Effector memory CD4-positive, alpha-beta T cell (primary cell): ENCODE results near the gene DCAF8L1.
"Not testable (repeated sequence)": the region's sequence is repeated elsewhere in the genome, so short reads cannot be mapped to it uniquely, and the experiment has no call there.

Experiments used
- DNase-seq, 3 donors: peaks; one replicate each; pipeline ENCODE4 v3.0.0-alpha.2; 2020
- H3K27ac ChIP-seq: 2 replicates; pipeline ENCODE4 v1.7.0; 2013; ENCODE audit warnings: mild to moderate bottlenecking, low read length, moderate library complexity; ENCODE audit not compliant: insufficient read depth, poor library complexity, severe bottlenecking
- H3K27me3 ChIP-seq: replicated peaks from 2 replicates; pipeline ENCODE4 v1.7.0; 2013; ENCODE audit warnings: mild to moderate bottlenecking, low read length; ENCODE audit not compliant: insufficient read depth, control insufficient read depth, poor library complexity, severe bottlenecking
- H3K36me3 ChIP-seq: 2 replicates; pipeline ENCODE4 v1.7.0; 2013; ENCODE audit warnings: mild to moderate bottlenecking, low read length, moderate library complexity; ENCODE audit not compliant: control insufficient read depth, insufficient read depth
- H3K4me1 ChIP-seq: 2 replicates; pipeline ENCODE4 v1.7.0; 2013; ENCODE audit warnings: low read length, mild to moderate bottlenecking; ENCODE audit not compliant: control insufficient read depth, insufficient read depth, poor library complexity, severe bottlenecking
- H3K4me3 ChIP-seq: 2 replicates; pipeline ENCODE4 v1.7.0; 2013; ENCODE audit warnings: low read length, low read depth, mild to moderate bottlenecking; ENCODE audit not compliant: insufficient read depth, poor library complexity, severe bottlenecking
- H3K9me3 ChIP-seq: 2 replicates; pipeline ENCODE4 v1.7.0; 2013; ENCODE audit warnings: mild to moderate bottlenecking, low read length, moderate library complexity; ENCODE audit not compliant: control insufficient read depth

Gene DCAF8L1

GRCh38 chrX:27976934-27977333 is 4.3 kb downstream of the DCAF8L1 start:
- not testable (repeated sequence) for H3K4me3 ChIP-seq, DNase-seq, H3K9me3 ChIP-seq, H3K27ac ChIP-seq, H3K4me1 ChIP-seq, H3K27me3 ChIP-seq, H3K36me3 ChIP-seq

GRCh38 chrX:27976284-27976683 is 5.0 kb downstream of the DCAF8L1 start:
- Histone ChIP-seq H3K36me3 (no peaks in the 10 kb centered on the region), H3K4me1 (no peaks in the 10 kb centered on the region), H3K27ac (no peak overlapping the region), H3K4me3 (no peak overlapping the region), H3K9me3 (no peaks in the 10 kb centered on the region), H3K27me3 (no peaks in the 10 kb centered on the region)
- DNase-seq = no peak

GRCh38 chrX:27968878-27969277 is 12.4 kb downstream of the DCAF8L1 start:
- H3K4me3 ChIP-seq = no peak overlapping the region
- H3K9me3 ChIP-seq = no peaks in the 10 kb centered on the region
- H3K36me3 ChIP-seq = no peaks in the 10 kb centered on the region
- H3K4me1 ChIP-seq = no peaks in the 10 kb centered on the region
- H3K27ac ChIP-seq = no peak overlapping the region
- no peak for DNase-seq
- no peaks in the 10 kb centered on the region for H3K27me3 ChIP-seq

- H3K36me3 ChIP-seq = no peaks in the 10 kb centered on the region
- H3K27ac ChIP-seq = no peak overlapping the region
- H3K27me3 ChIP-seq = no peaks in the 10 kb centered on the region
- no peaks in the 10 kb centered on the region for H3K9me3 ChIP-seq
- DNase-seq = no peak
- H3K4me1 ChIP-seq = no peaks in the 10 kb centered on the region
- H3K4me3 ChIP-seq = no peak overlapping the region
Observed at GRCh38 chrX:27968352-27968751, 12.9 kb downstream of the DCAF8L1 start.

GRCh38 chrX:27966955-27967354 is 14.3 kb downstream of the DCAF8L1 start:
- Histone ChIP-seq H3K4me3 (no peak overlapping the region), H3K27ac (no peak overlapping the region), H3K27me3 (no peaks in the 10 kb centered on the region), H3K36me3 (no peaks in the 10 kb centered on the region), H3K9me3 (no peaks in the 10 kb centered on the region), H3K4me1 (no peaks in the 10 kb centered on the region)
- no peak for DNase-seq

- Histone ChIP-seq H3K4me3 (no peak overlapping the region), H3K27me3 (no peaks in the 10 kb centered on the region), H3K9me3 (no peaks in the 10 kb centered on the region), H3K4me1 (no peaks in the 10 kb centered on the region), H3K27ac (no peak overlapping the region), H3K36me3 (no peaks in the 10 kb centered on the region)
- DNase-seq = no peak
Observed at GRCh38 chrX:27966492-27966891, 14.8 kb downstream of the DCAF8L1 start.

- not testable (repeated sequence) for H3K4me3 ChIP-seq, H3K27me3 ChIP-seq, H3K4me1 ChIP-seq, H3K27ac ChIP-seq, H3K9me3 ChIP-seq, H3K36me3 ChIP-seq, DNase-seq
Observed at GRCh38 chrX:27965348-27965747, 15.9 kb downstream of the DCAF8L1 start.

GRCh38 chrX:27964432-27964831 is 16.8 kb downstream of the DCAF8L1 start:
- Histone ChIP-seq H3K4me3 (no peak overlapping the region), H3K27ac (no peak overlapping the region), H3K36me3 (no peaks in the 10 kb centered on the region), H3K9me3 (no peaks in the 10 kb centered on the region), H3K4me1 (no peaks in the 10 kb centered on the region), H3K27me3 (no peaks in the 10 kb centered on the region)
- no peak for DNase-seq

- not testable (repeated sequence) for H3K9me3 ChIP-seq, DNase-seq, H3K4me1 ChIP-seq, H3K4me3 ChIP-seq, H3K36me3 ChIP-seq, H3K27ac ChIP-seq, H3K27me3 ChIP-seq
Observed at GRCh38 chrX:27960410-27960809, 20.8 kb downstream of the DCAF8L1 start.

- no peaks in the 10 kb centered on the region for H3K9me3 ChIP-seq
- H3K36me3 ChIP-seq = no peaks in the 10 kb centered on the region
- H3K27me3 ChIP-seq = no peaks in the 10 kb centered on the region
- no peak overlapping the region for H3K27ac ChIP-seq
- H3K4me3 ChIP-seq = no peak overlapping the region
- H3K4me1 ChIP-seq = no peaks in the 10 kb centered on the region
- DNase-seq = no peak
Observed at GRCh38 chrX:27953171-27953570, 28.1 kb downstream of the DCAF8L1 start.

- DNase-seq = no peak
- Histone ChIP-seq H3K4me1 (no peaks in the 10 kb centered on the region), H3K4me3 (no peak overlapping the region), H3K9me3 (no peaks in the 10 kb centered on the region), H3K27ac (no peak overlapping the region), H3K27me3 (no peaks in the 10 kb centered on the region), H3K36me3 (no peaks in the 10 kb centered on the region)
Observed at GRCh38 chrX:27933361-27933760, 47.9 kb downstream of the DCAF8L1 start.
